ENCODE measurements around the gene JPH2.

GRCh38 chr20:44199877-44200276, 12.9 kb upstream of the JPH2 start:
- TF ChIP-seq ZNF274 (IDR thresholded peaks at IDR 0.05; ENCODE audit: insufficient read depth, insufficient read length) = no peak
- no peak for TF ChIP-seq CTCF (IDR thresholded peaks at IDR 0.05 in 2 of 3, conservative IDR thresholded peaks at IDR 0.05 in 1 of 3; ENCODE audit: control insufficient read depth in 2 of 3, extremely low read depth in 1 of 3, insufficient read depth in 1 of 3, low read depth in 3 of 3, low read length in 3 of 3)
- no peak for TF ChIP-seq IRF3 (IDR thresholded peaks at IDR 0.05)

All from GM12878 (cell line).